Vagina (tissue), 2 donors: Measurements from ENCODE around the gene SESTD1.

Source experiments
- POLR2A ChIP-seq, 2 donors: fragments of 450-650 bp; IDR thresholded peaks; one replicate each; pipeline ENCODE4 v1.6.1; 2017; ENCODE audit warnings: antibody characterized with exemption in 2 of 2, mild to moderate bottlenecking in 2 of 2, moderate library complexity in 2 of 2
- POLR2AphosphoS5 ChIP-seq, 2 donors: sonication (generic); formaldehyde crosslinking; IDR thresholded peaks; one replicate each; pipeline ENCODE4 v1.9.0; 2017; ENCODE audit warnings: antibody characterized with exemption in 2 of 2, mild to moderate bottlenecking in 2 of 2, low read depth in 1 of 2; ENCODE audit not compliant: insufficient read depth in 1 of 2

DNA sequence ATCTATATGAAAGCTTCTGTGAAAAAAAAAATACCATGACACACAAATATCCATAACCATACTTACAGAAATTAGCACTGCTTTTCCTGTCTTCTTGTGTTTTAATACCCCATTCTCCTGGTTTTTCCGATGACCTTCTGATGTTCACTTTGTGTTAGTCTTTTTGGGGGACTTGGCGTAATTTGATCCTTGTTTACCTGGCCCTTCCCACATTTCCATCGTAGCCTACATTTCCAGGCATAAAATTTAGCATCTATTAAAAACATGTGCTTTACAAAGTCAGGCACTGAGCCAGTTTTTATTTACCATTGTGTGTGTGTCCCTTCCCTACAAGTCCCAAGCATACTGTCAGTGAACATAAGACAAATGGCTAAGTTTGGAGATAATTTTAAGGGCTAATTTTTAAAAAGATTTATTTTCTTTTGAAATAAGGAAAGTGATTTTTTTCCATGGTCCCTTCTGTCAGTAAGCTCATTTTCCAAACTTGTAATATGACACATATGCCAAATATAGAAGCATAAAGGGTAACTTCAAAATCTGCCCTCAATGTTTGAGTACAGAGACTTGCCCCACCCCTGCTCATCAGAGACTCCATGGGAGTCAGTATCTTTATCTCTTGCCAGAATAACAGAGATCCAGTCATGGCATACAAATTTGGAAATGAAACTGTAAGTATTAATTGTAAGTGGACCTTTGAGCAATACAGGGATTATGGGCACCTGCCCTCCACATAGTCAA is 27.3 kb downstream of the SESTD1 start:
- TF ChIP-seq POLR2AphosphoS5 (IDR thresholded peaks at IDR 0.05; ENCODE audit: insufficient read depth in 1 of 2, low read depth in 1 of 2) (no peak), POLR2A (IDR thresholded peaks at IDR 0.05) (no peak)
